ENCODE data around the gene NCCRP1.

DNA sequence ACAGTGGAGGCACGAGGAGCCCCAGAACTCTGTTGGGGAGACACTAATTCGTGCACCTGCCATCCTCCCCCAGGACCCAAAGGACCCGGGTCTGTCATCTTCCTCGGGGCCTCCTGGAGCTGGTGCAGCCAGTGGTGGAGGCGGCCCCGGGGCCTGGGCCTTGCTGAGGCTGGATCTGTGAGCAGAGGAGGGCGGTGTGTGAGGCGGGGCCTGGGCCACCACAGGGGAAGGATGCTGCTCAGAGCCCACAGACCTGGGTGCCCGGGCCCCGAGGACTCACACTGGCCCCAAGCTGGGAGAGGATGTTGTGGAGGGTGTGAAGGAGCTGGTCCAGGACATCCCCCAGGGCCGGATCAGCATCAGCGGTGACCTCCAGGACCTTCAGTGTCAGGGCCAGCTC is 39.8 kb downstream of the NCCRP1 start:
- TF ChIP-seq POLR2AphosphoS5 (IDR thresholded peaks at IDR 0.05) (no peak), CTCF (IDR thresholded peaks at IDR 0.05) (no peak)
